Lower leg skin (tissue), 4 donors: Measurements from ENCODE around the gene CTDSPL. TPM values are rescaled to one million over a fixed set of nuclear protein-coding genes. Genes with fewer than 3 reads are reported as not detected.

Experiments used
- DNase-seq, 2 donors: peaks; one replicate each; pipeline ENCODE4 v3.0.0-alpha.2; 2019; ENCODE audit warnings: low spot score in 2 of 2
- H3K4me3 ChIP-seq: fragments of 200-600 bp; sonication (generic); 2 replicates; pipeline ENCODE4 v1.5.1; 2017; ENCODE audit warnings: mild to moderate bottlenecking, low read depth; ENCODE audit not compliant: poor library complexity, severe bottlenecking
- POLR2A ChIP-seq, 2 donors: fragments of 450-650 bp; IDR thresholded peaks; one replicate each; pipeline ENCODE4 v1.6.1; 2016 to 2017; ENCODE audit warnings: antibody characterized with exemption in 2 of 2, mild to moderate bottlenecking in 1 of 2, moderate library complexity in 1 of 2
- WGBS, 2 donors: methylation state at CpG; one replicate each; pipeline ENCODE4 v1.1.5; 2018; 5-methylcytosine and 5-hydroxymethylcytosine counted together
- intact Hi-C: fragments of 100-400 bp; cut with DNase I; formaldehyde crosslinking; loops from one replicate; pipeline ENCODE4 v1.15.0; 2023; ENCODE audit warnings: low total_unique reads
- total RNA-seq, 4 donors: library from RNA; depleted of rRNA; stranded (reverse); fragments of >200 nt; gene quantifications; one replicate each; pipeline ENCODE4 v1.1.0, GENCODE V29; 2016
- TF ChIP-seq, protein P1 (sequence below), 3 donors: fragments of 450-650 bp; IDR thresholded peaks; one replicate each; pipeline ENCODE4 v1.5.1; 2016; ENCODE audit warnings: antibody characterized with exemption in 3 of 3, mild to moderate bottlenecking in 3 of 3, moderate library complexity in 2 of 3

CTDSPL gene
- total RNA-seq, 4 donors from 2014 or later = 59.8 to 97.5 (median 94.6) TPM

- TF ChIP-seq POLR2A (IDR thresholded peaks at IDR 0.05) = no peak
- TF ChIP-seq, protein P1, sequence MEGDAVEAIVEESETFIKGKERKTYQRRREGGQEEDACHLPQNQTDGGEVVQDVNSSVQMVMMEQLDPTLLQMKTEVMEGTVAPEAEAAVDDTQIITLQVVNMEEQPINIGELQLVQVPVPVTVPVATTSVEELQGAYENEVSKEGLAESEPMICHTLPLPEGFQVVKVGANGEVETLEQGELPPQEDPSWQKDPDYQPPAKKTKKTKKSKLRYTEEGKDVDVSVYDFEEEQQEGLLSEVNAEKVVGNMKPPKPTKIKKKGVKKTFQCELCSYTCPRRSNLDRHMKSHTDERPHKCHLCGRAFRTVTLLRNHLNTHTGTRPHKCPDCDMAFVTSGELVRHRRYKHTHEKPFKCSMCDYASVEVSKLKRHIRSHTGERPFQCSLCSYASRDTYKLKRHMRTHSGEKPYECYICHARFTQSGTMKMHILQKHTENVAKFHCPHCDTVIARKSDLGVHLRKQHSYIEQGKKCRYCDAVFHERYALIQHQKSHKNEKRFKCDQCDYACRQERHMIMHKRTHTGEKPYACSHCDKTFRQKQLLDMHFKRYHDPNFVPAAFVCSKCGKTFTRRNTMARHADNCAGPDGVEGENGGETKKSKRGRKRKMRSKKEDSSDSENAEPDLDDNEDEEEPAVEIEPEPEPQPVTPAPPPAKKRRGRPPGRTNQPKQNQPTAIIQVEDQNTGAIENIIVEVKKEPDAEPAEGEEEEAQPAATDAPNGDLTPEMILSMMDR (IDR thresholded peaks at IDR 0.05) = no peak
- WGBS, 2 donors = 79 to 93% methylated on average over 6 of the region's 6 CpGs
- intact Hi-C loops = no loop called here
- peak in 1 of 2 donors; percentile 72 for DNase-seq
- no peak overlapping the region for H3K4me3 ChIP-seq
Observed at GRCh38 chr3:37949866-37950265, 88.2 kb downstream of the CTDSPL start.

GRCh38 chr3:37952564-37952963 lies 90.9 kb downstream of the CTDSPL start:
- intact Hi-C loops = no loop called here
- no peak overlapping the region for H3K4me3 ChIP-seq
- WGBS, 2 donors = 92 to 100% methylated on average over 1 of the region's 1 CpG
- TF ChIP-seq POLR2A (IDR thresholded peaks at IDR 0.05) = no peak
- TF ChIP-seq, protein P1 (IDR thresholded peaks at IDR 0.05) = no peak
- no peak for DNase-seq

DNA sequence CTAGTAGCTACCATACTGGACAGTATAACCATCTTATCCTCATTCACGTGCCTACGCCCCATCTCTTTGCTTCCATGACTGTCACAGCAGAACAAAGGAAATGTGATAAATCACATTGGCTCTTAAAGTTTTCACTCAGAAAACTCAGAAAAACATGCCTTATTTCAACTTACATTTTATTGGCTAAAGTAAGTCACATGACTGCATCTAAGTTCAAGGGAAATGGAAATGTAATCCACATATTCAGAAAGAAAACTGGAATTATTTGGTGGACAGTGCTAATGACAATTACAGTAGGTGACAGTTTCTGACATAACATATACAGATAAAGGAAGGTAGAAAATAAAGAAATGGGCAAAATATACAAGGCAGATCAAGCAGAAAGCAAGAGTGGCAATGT lies 91.5 kb downstream of the CTDSPL start:
- no peak for DNase-seq
- 97 to 99% methylated on average over 2 of the region's 2 CpGs for WGBS, 2 donors
- intact Hi-C loops = no loop called here
- H3K4me3 ChIP-seq = no peak overlapping the region
- TF ChIP-seq POLR2A (IDR thresholded peaks at IDR 0.05) = no peak
- TF ChIP-seq, protein P1 (IDR thresholded peaks at IDR 0.05) = no peak

GRCh38 chr3:37953707-37954394 lies 92.2 kb downstream of the CTDSPL start:
- intact Hi-C loops = no loop called here
- DNase-seq = peak in 1 of 2 donors; percentile 10
- TF ChIP-seq, protein P1 (IDR thresholded peaks at IDR 0.05) = no peak
- no peak for TF ChIP-seq POLR2A (IDR thresholded peaks at IDR 0.05)
- WGBS, 2 donors = 62 to 64% methylated on average over 5 of the region's 5 CpGs
- no peak overlapping the region for H3K4me3 ChIP-seq

DNA sequence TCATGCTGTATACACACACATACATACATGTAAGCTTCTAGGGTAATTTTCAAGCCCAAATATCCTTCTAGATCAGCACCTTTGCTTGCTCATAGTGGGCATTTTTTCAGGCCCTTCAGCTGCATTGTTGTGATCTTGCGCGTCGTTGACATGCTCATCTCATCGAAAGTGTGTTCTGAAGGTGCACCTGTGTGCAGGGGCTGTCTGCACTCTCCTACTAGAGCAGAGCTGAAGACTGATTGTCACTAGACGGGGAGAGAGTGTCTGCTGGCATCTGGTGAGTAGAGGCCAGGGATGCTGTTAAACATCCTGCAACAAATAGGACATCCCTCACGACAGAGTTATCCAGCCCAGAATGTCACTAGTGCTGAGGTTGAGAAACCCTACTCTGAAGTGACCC lies 93.2 kb downstream of the CTDSPL start:
- no peak overlapping the region for H3K4me3 ChIP-seq
- WGBS, 2 donors = 96 to 99% methylated on average over 6 of the region's 6 CpGs
- intact Hi-C loops = no loop called here
- TF ChIP-seq, protein P1 (IDR thresholded peaks at IDR 0.05) = no peak
- no peak for TF ChIP-seq POLR2A (IDR thresholded peaks at IDR 0.05)
- peak in 1 of 2 donors; percentile 50 for DNase-seq
